ENCODE measurements around the gene VCL.

Gene VCL

GRCh38 chr10:74079936-74080590 is 82.1 kb downstream of the VCL start:
- no peak for DNase-seq

- peak; percentile 51 for DNase-seq
Measured at GRCh38 chr10:74081192-74081803, 83.4 kb downstream of the VCL start.

- DNase-seq, result no peak
Measured at GRCh38 chr10:74081941-74082718, 84.2 kb downstream of the VCL start.

GRCh38 chr10:74083304-74083703 is 85.4 kb downstream of the VCL start:
- no peak for DNase-seq

GRCh38 chr10:74084955-74085354 is 87.0 kb downstream of the VCL start:
- DNase-seq, result no peak

GRCh38 chr10:74086317-74086716 is 88.4 kb downstream of the VCL start:
- no peak for DNase-seq

GRCh38 chr10:74088722-74089121 is 90.8 kb downstream of the VCL start:
- DNase-seq, result no peak

GRCh38 chr10:74092372-74092771 is 94.5 kb downstream of the VCL start:
- no peak for DNase-seq

GRCh38 chr10:74093530-74094164 is 95.7 kb downstream of the VCL start:
- DNase-seq, result no peak

- DNase-seq, result no peak
Measured at GRCh38 chr10:74094231-74094630, 96.3 kb downstream of the VCL start.

- no peak for DNase-seq
Measured at GRCh38 chr10:74096777-74097176, 98.9 kb downstream of the VCL start.

GRCh38 chr10:74097776-74098175 is 99.9 kb downstream of the VCL start:
- no peak for DNase-seq

GRCh38 chr10:74099420-74099819 is 101.5 kb downstream of the VCL start:
- DNase-seq, result no peak

GRCh38 chr10:74099836-74100235 is 101.9 kb downstream of the VCL start:
- DNase-seq, result no peak

GRCh38 chr10:74103560-74104258 is 105.8 kb downstream of the VCL start:
- DNase-seq, result no peak

- no peak for DNase-seq
Measured at GRCh38 chr10:74104480-74104879, 106.6 kb downstream of the VCL start.

GRCh38 chr10:74104996-74105395 is 107.1 kb downstream of the VCL start:
- no peak for DNase-seq

GRCh38 chr10:74107391-74107790 is 109.5 kb downstream of the VCL start:
- no peak for DNase-seq

- no peak for DNase-seq
Measured at GRCh38 chr10:74109452-74109851, 111.5 kb downstream of the VCL start.

- DNase-seq, result no peak
Measured at GRCh38 chr10:74110120-74110519, 112.2 kb downstream of the VCL start.

- no peak for DNase-seq
Measured at GRCh38 chr10:74111799-74112198, 113.9 kb downstream of the VCL start.

GRCh38 chr10:74113546-74113945 is 115.6 kb downstream of the VCL start:
- DNase-seq, result no peak

- no peak for DNase-seq
Measured at GRCh38 chr10:74114041-74114448, 116.1 kb downstream of the VCL start.

All from stimulated activated CD4-positive, alpha-beta T cell treated with anti-CD3 and anti-CD28 coated beads, Interleukin-4, amount 100 ng/mL, for 24 hours (primary cell).